Measurements from ENCODE around the gene PHYKPL.

PHYKPL gene

GRCh38 chr5:178214160-178214803 lies 18.3 kb downstream of the PHYKPL start:
- no peak overlapping the region for H4K8ac ChIP-seq (ENCODE audit: low read length)
- no peaks in the 10 kb centered on the region for H3K27me3 ChIP-seq (ENCODE audit: control insufficient read depth in 1 of 2, insufficient read depth in 1 of 2, low read length in 2 of 2)
- H3K9ac ChIP-seq (ENCODE audit: low read length) = no peak overlapping the region
- 98% methylated on average over 6 of the region's 6 CpGs for WGBS
- H3K27ac ChIP-seq (ENCODE audit: low read length, poor library complexity, severe bottlenecking) = no peak overlapping the region
- H3K4me2 ChIP-seq (ENCODE audit: low read length, poor library complexity, severe bottlenecking) = no peak overlapping the region
- no peak overlapping the region for H2BK5ac ChIP-seq (ENCODE audit: low read depth, low read length, poor library complexity, severe bottlenecking)
- H2BK12ac ChIP-seq (ENCODE audit: low read length in 2 of 2) = no peak overlapping the region
- no peaks in the 10 kb centered on the region for H3K9me3 ChIP-seq (ENCODE audit: control insufficient read depth, low read length)
- no peak overlapping the region for H3K23ac ChIP-seq (ENCODE audit: low read length in 2 of 2)
- peaks cover 2% of the 10 kb centered on the region for H3K4me1 ChIP-seq (ENCODE audit: control insufficient read depth, insufficient read depth, low read depth, low read length)
- peaks cover 35% of the 10 kb centered on the region for H3K79me1 ChIP-seq (replicated peaks; ENCODE audit: low read length, poor library complexity, severe bottlenecking)
- no peak overlapping the region for H4K91ac ChIP-seq (ENCODE audit: low read length)
- H2BK15ac ChIP-seq (ENCODE audit: low read depth, poor library complexity, severe bottlenecking) = no peak overlapping the region
- no peak overlapping the region for H2BK120ac ChIP-seq (ENCODE audit: low read depth, low read length)
- no peak overlapping the region for H3K4ac ChIP-seq (ENCODE audit: low read depth in 1 of 2, low read length in 2 of 2)
- no peak overlapping the region for H3K18ac ChIP-seq (ENCODE audit: low read depth in 1 of 2, low read length in 2 of 2)
- H3K4me3 ChIP-seq (ENCODE audit: insufficient read depth in 1 of 2, low read depth in 1 of 2, low read length in 2 of 2) = no peak overlapping the region
- DNase-seq = no peak
- H3K36me3 ChIP-seq (ENCODE audit: control insufficient read depth in 1 of 2, insufficient read depth in 2 of 2, low read depth in 1 of 2, low read length in 2 of 2) = peaks cover 75 to 90% of the 10 kb centered on the region in 2 experiments
- H2AK5ac ChIP-seq (ENCODE audit: low read length, severe bottlenecking) = no peak overlapping the region
- no peak overlapping the region for H2AFZ ChIP-seq (ENCODE audit: low read depth, low read length)
- H3K14ac ChIP-seq (ENCODE audit: low read length in 2 of 2) = no peak overlapping the region

GRCh38 chr5:178213748-178214151 lies 18.9 kb downstream of the PHYKPL start:
- H2BK12ac ChIP-seq (ENCODE audit: low read length in 2 of 2) = no peak overlapping the region
- 93% methylated on average over 8 of the region's 8 CpGs for WGBS
- H3K18ac ChIP-seq (ENCODE audit: low read depth in 1 of 2, low read length in 2 of 2) = no peak overlapping the region
- H3K14ac ChIP-seq (ENCODE audit: low read length in 2 of 2) = no peak overlapping the region
- H4K91ac ChIP-seq (ENCODE audit: low read length) = no peak overlapping the region
- H2AK5ac ChIP-seq (ENCODE audit: low read length, severe bottlenecking) = no peak overlapping the region
- H2BK120ac ChIP-seq (ENCODE audit: low read depth, low read length) = no peak overlapping the region
- H4K8ac ChIP-seq (ENCODE audit: low read length) = no peak overlapping the region
- peaks cover 2% of the 10 kb centered on the region for H3K4me1 ChIP-seq (ENCODE audit: control insufficient read depth, insufficient read depth, low read depth, low read length)
- H2BK5ac ChIP-seq (ENCODE audit: low read depth, low read length, poor library complexity, severe bottlenecking) = no peak overlapping the region
- H2BK15ac ChIP-seq (ENCODE audit: low read depth, poor library complexity, severe bottlenecking) = no peak overlapping the region
- H3K4me2 ChIP-seq (ENCODE audit: low read length, poor library complexity, severe bottlenecking) = no peak overlapping the region
- H3K9me3 ChIP-seq (ENCODE audit: control insufficient read depth, low read length) = no peaks in the 10 kb centered on the region
- H3K23ac ChIP-seq (ENCODE audit: low read length in 2 of 2) = no peak overlapping the region
- peaks cover 38% of the 10 kb centered on the region for H3K79me1 ChIP-seq (replicated peaks; ENCODE audit: low read length, poor library complexity, severe bottlenecking)
- H3K36me3 ChIP-seq (ENCODE audit: control insufficient read depth in 1 of 2, insufficient read depth in 2 of 2, low read depth in 1 of 2, low read length in 2 of 2) = peaks cover 81 to 92% of the 10 kb centered on the region in 2 experiments
- H3K9ac ChIP-seq (ENCODE audit: low read length) = no peak overlapping the region
- H3K27ac ChIP-seq (ENCODE audit: low read length, poor library complexity, severe bottlenecking) = no peak overlapping the region
- DNase-seq = no peak
- H3K27me3 ChIP-seq (ENCODE audit: control insufficient read depth in 1 of 2, insufficient read depth in 1 of 2, low read length in 2 of 2) = no peaks in the 10 kb centered on the region
- H2AFZ ChIP-seq (ENCODE audit: low read depth, low read length) = no peak overlapping the region
- H3K4me3 ChIP-seq (ENCODE audit: insufficient read depth in 1 of 2, low read depth in 1 of 2, low read length in 2 of 2) = no peak overlapping the region
- no peak overlapping the region for H3K4ac ChIP-seq (ENCODE audit: low read depth in 1 of 2, low read length in 2 of 2)

GRCh38 chr5:178213003-178213461 lies 19.6 kb downstream of the PHYKPL start:
- H4K8ac ChIP-seq (ENCODE audit: low read length) = peak overlapping the region; percentile 52
- H2BK5ac ChIP-seq (ENCODE audit: low read depth, low read length, poor library complexity, severe bottlenecking) = no peak overlapping the region
- WGBS = 80% methylated on average over 4 of the region's 4 CpGs
- H2BK15ac ChIP-seq (ENCODE audit: low read depth, poor library complexity, severe bottlenecking) = no peak overlapping the region
- no peak overlapping the region for H3K9ac ChIP-seq (ENCODE audit: low read length)
- H3K4me3 ChIP-seq (ENCODE audit: insufficient read depth in 1 of 2, low read depth in 1 of 2, low read length in 2 of 2) = no peak overlapping the region
- no peaks in the 10 kb centered on the region for H3K27me3 ChIP-seq (ENCODE audit: control insufficient read depth in 1 of 2, insufficient read depth in 1 of 2, low read length in 2 of 2)
- H4K91ac ChIP-seq (ENCODE audit: low read length) = no peak overlapping the region
- H3K4me1 ChIP-seq (ENCODE audit: control insufficient read depth, insufficient read depth, low read depth, low read length) = peaks cover 3% of the 10 kb centered on the region
- H2BK120ac ChIP-seq (ENCODE audit: low read depth, low read length) = no peak overlapping the region
- no peak overlapping the region for H3K23ac ChIP-seq (ENCODE audit: low read length in 2 of 2)
- no peak for DNase-seq
- H3K79me1 ChIP-seq (replicated peaks; ENCODE audit: low read length, poor library complexity, severe bottlenecking) = peaks cover 38% of the 10 kb centered on the region
- no peak overlapping the region for H2AK5ac ChIP-seq (ENCODE audit: low read length, severe bottlenecking)
- H3K14ac ChIP-seq (ENCODE audit: low read length in 2 of 2) = no peak overlapping the region
- H2BK12ac ChIP-seq (ENCODE audit: low read length in 2 of 2) = no peak overlapping the region
- H3K9me3 ChIP-seq (ENCODE audit: control insufficient read depth, low read length) = no peaks in the 10 kb centered on the region
- no peak overlapping the region for H3K4me2 ChIP-seq (ENCODE audit: low read length, poor library complexity, severe bottlenecking)
- H3K36me3 ChIP-seq (ENCODE audit: control insufficient read depth in 1 of 2, insufficient read depth in 2 of 2, low read depth in 1 of 2, low read length in 2 of 2) = peaks cover 85 to 92% of the 10 kb centered on the region in 2 experiments
- H2AFZ ChIP-seq (ENCODE audit: low read depth, low read length) = no peak overlapping the region
- no peak overlapping the region for H3K4ac ChIP-seq (ENCODE audit: low read depth in 1 of 2, low read length in 2 of 2)
- no peak overlapping the region for H3K18ac ChIP-seq (ENCODE audit: low read depth in 1 of 2, low read length in 2 of 2)
- no peak overlapping the region for H3K27ac ChIP-seq (ENCODE audit: low read length, poor library complexity, severe bottlenecking)

- Histone ChIP-seq H3K27me3 (ENCODE audit: control insufficient read depth in 1 of 2, insufficient read depth in 1 of 2, low read length in 2 of 2) (no peaks in the 10 kb centered on the region), H3K9ac (ENCODE audit: low read length) (no peak overlapping the region), H2AFZ (ENCODE audit: low read depth, low read length) (no peak overlapping the region), H4K8ac (ENCODE audit: low read length) (peak overlapping the region; percentile 50), H2BK120ac (ENCODE audit: low read depth, low read length) (no peak overlapping the region), H3K4me3 (ENCODE audit: insufficient read depth in 1 of 2, low read depth in 1 of 2, low read length in 2 of 2) (no peak overlapping the region), H3K18ac (ENCODE audit: low read depth in 1 of 2, low read length in 2 of 2) (peak overlapping the region in 1 of 2 experiments; percentile 21), H2BK5ac (ENCODE audit: low read depth, low read length, poor library complexity, severe bottlenecking) (no peak overlapping the region), H3K36me3 (ENCODE audit: control insufficient read depth in 1 of 2, insufficient read depth in 2 of 2, low read depth in 1 of 2, low read length in 2 of 2) (peaks cover 90 to 99% of the 10 kb centered on the region in 2 experiments), H3K79me1 (replicated peaks; ENCODE audit: low read length, poor library complexity, severe bottlenecking) (peaks cover 38% of the 10 kb centered on the region), H3K27ac (ENCODE audit: low read length, poor library complexity, severe bottlenecking) (no peak overlapping the region), H3K4me1 (ENCODE audit: control insufficient read depth, insufficient read depth, low read depth, low read length) (peaks cover 7% of the 10 kb centered on the region), H3K23ac (ENCODE audit: low read length in 2 of 2) (peak overlapping the region in 1 of 2 experiments; percentile 13), H2BK15ac (ENCODE audit: low read depth, poor library complexity, severe bottlenecking) (no peak overlapping the region), H3K14ac (ENCODE audit: low read length in 2 of 2) (no peak overlapping the region), H4K91ac (ENCODE audit: low read length) (no peak overlapping the region), H2BK12ac (ENCODE audit: low read length in 2 of 2) (no peak overlapping the region), H3K4ac (ENCODE audit: low read depth in 1 of 2, low read length in 2 of 2) (no peak overlapping the region), H2AK5ac (ENCODE audit: low read length, severe bottlenecking) (no peak overlapping the region), H3K9me3 (ENCODE audit: control insufficient read depth, low read length) (no peaks in the 10 kb centered on the region), H3K4me2 (ENCODE audit: low read length, poor library complexity, severe bottlenecking) (no peak overlapping the region)
- 100% methylated on average over 2 of the region's 3 CpGs for WGBS
- DNase-seq = no peak
These were observed 20.2 kb downstream of the PHYKPL start for GRCh38 chr5:178212241-178213002.

Data from mesenchymal stem cell (in vitro differentiated cells and primary cell).